WTC11 (cell line): ENCODE results near the gene ENHO. TPM values are rescaled to one million over a fixed set of nuclear protein-coding genes. Genes with fewer than 3 reads are reported as not detected.

ENCODE experiments used
- ATAC-seq: fragments of 200-7000 bp; cut with Tn5 transposase; 2 replicates; pipeline ENCODE4 v1.10.0; 2021; ENCODE audit warnings: mild to moderate bottlenecking, moderate library complexity
- CTCF ChIA-PET: fragments of 300-600 bp; sonication (Branson Sonifier 250); formaldehyde crosslinking; loops from one replicate; lab custom pipeline; 2021; ENCODE audit warnings: antibody characterized with exemption; lab: Charles Lee
- POLR2A ChIA-PET: fragments of 350-600 bp; sonication (Branson Sonifier 250); formaldehyde crosslinking; loops from one replicate; lab custom pipeline; 2021; ENCODE audit warnings: antibody characterized with exemption; lab: Charles Lee
- DNase-seq: peaks from one replicate; pipeline ENCODE4 v3.0.0; 2021; ENCODE audit warnings: low spot score
- H3K27ac Mint-ChIP-seq: 2 replicates; pipeline ENCODE4 v1.8.0; 2021; ENCODE audit warnings: mixed read lengths
- H3K27me3 Mint-ChIP-seq: 2 replicates; pipeline ENCODE4 v1.8.0; 2021; ENCODE audit warnings: low read depth, mild to moderate bottlenecking, moderate library complexity, mixed read lengths
- H3K36me3 Mint-ChIP-seq: 2 replicates; pipeline ENCODE4 v1.8.0; 2021; ENCODE audit warnings: mixed read lengths
- H3K4me1 Mint-ChIP-seq: 2 replicates; pipeline ENCODE4 v1.8.0; 2022; ENCODE audit warnings: mixed read lengths
- H3K4me3 Mint-ChIP-seq: 2 replicates; pipeline ENCODE4 v1.8.0; 2021; ENCODE audit warnings: mild to moderate bottlenecking, moderate library complexity, mixed read lengths
- H3K9me3 Mint-ChIP-seq: 2 replicates; pipeline ENCODE4 v1.8.0; 2021; ENCODE audit warnings: mixed read lengths
- AR ChIP-seq: fragments of 250-450 bp; sonication (Bioruptor Pico); IDR thresholded peaks from 2 replicates; pipeline ENCODE4 v1.9.0; 2021; ENCODE audit warnings: mild to moderate bottlenecking
- CREM ChIP-seq: sonication (generic); formaldehyde crosslinking; IDR thresholded peaks from 2 replicates; pipeline ENCODE4 v1.8.1; 2022; ENCODE audit warnings: mild to moderate bottlenecking, missing genetic modification reagents, moderate library complexity
- ESRRA ChIP-seq: sonication (generic); formaldehyde crosslinking; IDR thresholded peaks from 2 replicates; pipeline ENCODE4 v1.8.1; 2022; ENCODE audit warnings: mild to moderate bottlenecking, missing genetic modification reagents, borderline replicate concordance
- GTF2I ChIP-seq: fragments of 250-450 bp; sonication (Bioruptor Pico); conservative IDR thresholded peaks from 2 replicates; pipeline ENCODE4 v1.4.0; 2021; ENCODE audit warnings: mild to moderate bottlenecking
- MXD4 ChIP-seq: fragments of 250-450 bp; sonication (Bioruptor Pico); IDR thresholded peaks from 2 replicates; pipeline ENCODE4 v1.8.0; 2021; ENCODE audit warnings: mild to moderate bottlenecking, moderate library complexity, borderline replicate concordance
- SMAD3 ChIP-seq: sonication (generic); formaldehyde crosslinking; IDR thresholded peaks from 2 replicates; pipeline ENCODE4 v1.8.0; 2022; ENCODE audit warnings: missing genetic modification reagents, mild to moderate bottlenecking, borderline replicate concordance
- TP53 ChIP-seq: sonication (generic); formaldehyde crosslinking; IDR thresholded peaks from 2 replicates; pipeline ENCODE4 v1.8.1; 2023; ENCODE audit warnings: mild to moderate bottlenecking, missing genetic modification reagents
- ZNF219 ChIP-seq: sonication (generic); formaldehyde crosslinking; IDR thresholded peaks from 2 replicates; pipeline ENCODE4 v1.8.0; 2023; ENCODE audit warnings: missing genetic modification reagents, mild to moderate bottlenecking, borderline replicate concordance
- ZNF416 ChIP-seq: fragments of 250-450 bp; sonication (Bioruptor Pico); IDR thresholded peaks from 2 replicates; pipeline ENCODE4 v1.9.0; 2021; ENCODE audit warnings: mild to moderate bottlenecking, inconsistent platforms
- total RNA-seq: library from RNA; stranded (reverse); gene quantifications from 3 replicates; pipeline ENCODE4 v1.2.3, GENCODE V29; 2021
- TF ChIP-seq, protein P1 (sequence below): sonication (generic); formaldehyde crosslinking; IDR thresholded peaks from 2 replicates; pipeline ENCODE4 v1.8.1; 2022; ENCODE audit warnings: mild to moderate bottlenecking, missing genetic modification reagents, moderate library complexity, borderline replicate concordance
- TF ChIP-seq, protein P2 (sequence below): sonication (generic); formaldehyde crosslinking; IDR thresholded peaks from 2 replicates; pipeline ENCODE4 v1.8.0; 2023; ENCODE audit warnings: missing genetic modification reagents
- TF ChIP-seq, protein P3 (sequence below): sonication (generic); formaldehyde crosslinking; IDR thresholded peaks from 2 replicates; pipeline ENCODE4 v1.8.1; 2023; ENCODE audit warnings: mild to moderate bottlenecking, missing genetic modification reagents
- TF ChIP-seq, protein P4 (sequence below): sonication (generic); formaldehyde crosslinking; IDR thresholded peaks from 2 replicates; pipeline ENCODE4 v1.8.1; 2023; ENCODE audit warnings: mild to moderate bottlenecking, missing genetic modification reagents, moderate library complexity
- TF ChIP-seq, protein P5 (sequence below): sonication (generic); formaldehyde crosslinking; IDR thresholded peaks from 2 replicates; pipeline ENCODE4 v1.8.1; 2022; ENCODE audit warnings: mild to moderate bottlenecking, moderate library complexity, missing genetic modification reagents
- TF ChIP-seq, protein P6 (sequence below): sonication (generic); formaldehyde crosslinking; IDR thresholded peaks from 2 replicates; pipeline ENCODE4 v1.8.0; 2023; ENCODE audit warnings: mild to moderate bottlenecking, missing genetic modification reagents

ENHO gene
- total RNA-seq, 1 experiment from 2014 or later = 28.3 TPM

DNA sequence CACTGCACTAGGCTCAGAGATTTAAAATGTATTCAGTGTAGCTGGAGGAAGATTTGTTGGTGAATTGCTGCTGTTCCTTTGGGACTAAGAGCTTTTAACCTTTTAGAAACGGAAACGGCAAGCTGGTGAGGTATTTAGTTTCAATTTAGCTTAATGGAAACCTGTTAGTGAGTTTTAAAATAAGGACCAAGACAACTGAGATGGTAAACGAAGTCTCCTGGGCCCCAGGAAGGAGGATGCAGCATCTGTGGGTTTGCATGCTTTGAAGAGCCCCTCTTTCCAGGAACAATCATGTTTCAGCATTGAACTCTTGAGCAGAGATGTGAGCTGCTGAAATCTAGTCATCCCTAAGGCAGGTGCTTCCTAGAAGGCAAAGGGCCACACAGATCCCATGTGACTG, 47.7 kb downstream of the ENHO start:
- TF ChIP-seq, protein P1, sequence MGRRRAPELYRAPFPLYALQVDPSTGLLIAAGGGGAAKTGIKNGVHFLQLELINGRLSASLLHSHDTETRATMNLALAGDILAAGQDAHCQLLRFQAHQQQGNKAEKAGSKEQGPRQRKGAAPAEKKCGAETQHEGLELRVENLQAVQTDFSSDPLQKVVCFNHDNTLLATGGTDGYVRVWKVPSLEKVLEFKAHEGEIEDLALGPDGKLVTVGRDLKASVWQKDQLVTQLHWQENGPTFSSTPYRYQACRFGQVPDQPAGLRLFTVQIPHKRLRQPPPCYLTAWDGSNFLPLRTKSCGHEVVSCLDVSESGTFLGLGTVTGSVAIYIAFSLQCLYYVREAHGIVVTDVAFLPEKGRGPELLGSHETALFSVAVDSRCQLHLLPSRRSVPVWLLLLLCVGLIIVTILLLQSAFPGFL (CRISPR knock-in tag) = no peak
- TF ChIP-seq ZNF416 (CRISPR knock-in tag) (no peak), ZNF219 (CRISPR knock-in tag) (no peak), GTF2I (CRISPR knock-in tag) (no peak), ESRRA (no peak), CREM (CRISPR knock-in tag) (no peak), MXD4 (CRISPR knock-in tag) (no peak), TP53 (CRISPR knock-in tag) (no peak), SMAD3 (CRISPR knock-in tag) (no peak), AR (no peak)
- TF ChIP-seq, protein P2, sequence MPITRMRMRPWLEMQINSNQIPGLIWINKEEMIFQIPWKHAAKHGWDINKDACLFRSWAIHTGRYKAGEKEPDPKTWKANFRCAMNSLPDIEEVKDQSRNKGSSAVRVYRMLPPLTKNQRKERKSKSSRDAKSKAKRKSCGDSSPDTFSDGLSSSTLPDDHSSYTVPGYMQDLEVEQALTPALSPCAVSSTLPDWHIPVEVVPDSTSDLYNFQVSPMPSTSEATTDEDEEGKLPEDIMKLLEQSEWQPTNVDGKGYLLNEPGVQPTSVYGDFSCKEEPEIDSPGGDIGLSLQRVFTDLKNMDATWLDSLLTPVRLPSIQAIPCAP (CRISPR knock-in tag) = no peak
- TF ChIP-seq, protein P3, sequence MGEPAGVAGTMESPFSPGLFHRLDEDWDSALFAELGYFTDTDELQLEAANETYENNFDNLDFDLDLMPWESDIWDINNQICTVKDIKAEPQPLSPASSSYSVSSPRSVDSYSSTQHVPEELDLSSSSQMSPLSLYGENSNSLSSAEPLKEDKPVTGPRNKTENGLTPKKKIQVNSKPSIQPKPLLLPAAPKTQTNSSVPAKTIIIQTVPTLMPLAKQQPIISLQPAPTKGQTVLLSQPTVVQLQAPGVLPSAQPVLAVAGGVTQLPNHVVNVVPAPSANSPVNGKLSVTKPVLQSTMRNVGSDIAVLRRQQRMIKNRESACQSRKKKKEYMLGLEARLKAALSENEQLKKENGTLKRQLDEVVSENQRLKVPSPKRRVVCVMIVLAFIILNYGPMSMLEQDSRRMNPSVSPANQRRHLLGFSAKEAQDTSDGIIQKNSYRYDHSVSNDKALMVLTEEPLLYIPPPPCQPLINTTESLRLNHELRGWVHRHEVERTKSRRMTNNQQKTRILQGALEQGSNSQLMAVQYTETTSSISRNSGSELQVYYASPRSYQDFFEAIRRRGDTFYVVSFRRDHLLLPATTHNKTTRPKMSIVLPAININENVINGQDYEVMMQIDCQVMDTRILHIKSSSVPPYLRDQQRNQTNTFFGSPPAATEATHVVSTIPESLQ (CRISPR knock-in tag) = no peak
- TF ChIP-seq, protein P4, sequence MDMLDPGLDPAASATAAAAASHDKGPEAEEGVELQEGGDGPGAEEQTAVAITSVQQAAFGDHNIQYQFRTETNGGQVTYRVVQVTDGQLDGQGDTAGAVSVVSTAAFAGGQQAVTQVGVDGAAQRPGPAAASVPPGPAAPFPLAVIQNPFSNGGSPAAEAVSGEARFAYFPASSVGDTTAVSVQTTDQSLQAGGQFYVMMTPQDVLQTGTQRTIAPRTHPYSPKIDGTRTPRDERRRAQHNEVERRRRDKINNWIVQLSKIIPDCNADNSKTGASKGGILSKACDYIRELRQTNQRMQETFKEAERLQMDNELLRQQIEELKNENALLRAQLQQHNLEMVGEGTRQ (CRISPR knock-in tag) = no peak
- TF ChIP-seq, protein P5, sequence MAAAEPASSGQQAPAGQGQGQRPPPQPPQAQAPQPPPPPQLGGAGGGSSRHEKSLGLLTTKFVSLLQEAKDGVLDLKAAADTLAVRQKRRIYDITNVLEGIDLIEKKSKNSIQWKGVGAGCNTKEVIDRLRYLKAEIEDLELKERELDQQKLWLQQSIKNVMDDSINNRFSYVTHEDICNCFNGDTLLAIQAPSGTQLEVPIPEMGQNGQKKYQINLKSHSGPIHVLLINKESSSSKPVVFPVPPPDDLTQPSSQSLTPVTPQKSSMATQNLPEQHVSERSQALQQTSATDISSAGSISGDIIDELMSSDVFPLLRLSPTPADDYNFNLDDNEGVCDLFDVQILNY (CRISPR knock-in tag) = no peak
- TF ChIP-seq, protein P6, sequence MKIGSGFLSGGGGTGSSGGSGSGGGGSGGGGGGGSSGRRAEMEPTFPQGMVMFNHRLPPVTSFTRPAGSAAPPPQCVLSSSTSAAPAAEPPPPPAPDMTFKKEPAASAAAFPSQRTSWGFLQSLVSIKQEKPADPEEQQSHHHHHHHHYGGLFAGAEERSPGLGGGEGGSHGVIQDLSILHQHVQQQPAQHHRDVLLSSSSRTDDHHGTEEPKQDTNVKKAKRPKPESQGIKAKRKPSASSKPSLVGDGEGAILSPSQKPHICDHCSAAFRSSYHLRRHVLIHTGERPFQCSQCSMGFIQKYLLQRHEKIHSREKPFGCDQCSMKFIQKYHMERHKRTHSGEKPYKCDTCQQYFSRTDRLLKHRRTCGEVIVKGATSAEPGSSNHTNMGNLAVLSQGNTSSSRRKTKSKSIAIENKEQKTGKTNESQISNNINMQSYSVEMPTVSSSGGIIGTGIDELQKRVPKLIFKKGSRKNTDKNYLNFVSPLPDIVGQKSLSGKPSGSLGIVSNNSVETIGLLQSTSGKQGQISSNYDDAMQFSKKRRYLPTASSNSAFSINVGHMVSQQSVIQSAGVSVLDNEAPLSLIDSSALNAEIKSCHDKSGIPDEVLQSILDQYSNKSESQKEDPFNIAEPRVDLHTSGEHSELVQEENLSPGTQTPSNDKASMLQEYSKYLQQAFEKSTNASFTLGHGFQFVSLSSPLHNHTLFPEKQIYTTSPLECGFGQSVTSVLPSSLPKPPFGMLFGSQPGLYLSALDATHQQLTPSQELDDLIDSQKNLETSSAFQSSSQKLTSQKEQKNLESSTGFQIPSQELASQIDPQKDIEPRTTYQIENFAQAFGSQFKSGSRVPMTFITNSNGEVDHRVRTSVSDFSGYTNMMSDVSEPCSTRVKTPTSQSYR (CRISPR knock-in tag) = no peak
- H3K9me3 Mint-ChIP-seq = no peaks in the 10 kb centered on the region
- H3K4me3 Mint-ChIP-seq = no peak overlapping the region
- ChIA-PET CTCF (interaction anchor here (2.9 kb wide), 1 partner anchor 71 kb away, joined by 10 read pairs; no protein-coding TSS in a partner anchor), POLR2A (no interaction called here)
- no peaks in the 10 kb centered on the region for H3K36me3 Mint-ChIP-seq
- ATAC-seq (no peak), DNase-seq (no peak)
- peaks cover 6% of the 10 kb centered on the region; the same call in 1 of the 2 replicates for H3K27me3 Mint-ChIP-seq
- no peak overlapping the region for H3K27ac Mint-ChIP-seq
- H3K4me1 Mint-ChIP-seq = peaks cover 4% of the 10 kb centered on the region; the same call in 1 of the 2 replicates

Other genes with a start within 250 kb of the ENHO start
- 3.8 to 4.5 TPM (median 4.3 TPM) in 3 replicates for gene KIF24, start 193.7 kb downstream of the ENHO start, total RNA-seq
- gene NUDT2, start 193.4 kb downstream of the ENHO start, total RNA-seq = 17.3 to 18.3 TPM (median 17.8 TPM) in 3 replicates
- 9.3 to 18.9 TPM (median 9.7 TPM) in 3 replicates for gene MYORG, start 146.1 kb downstream of the ENHO start, total RNA-seq
- gene FAM219A, start 64.4 kb downstream of the ENHO start, total RNA-seq = 17.2 to 20.6 TPM (median 19.5 TPM) in 3 replicates
- gene DNAI1, start 64.2 kb downstream of the ENHO start, total RNA-seq = 1.5 to 2.1 TPM (median 1.6 TPM) in 3 replicates
- gene CNTFR, start 66.7 kb upstream of the ENHO start, total RNA-seq = 8.7 to 18.0 TPM (median 9.9 TPM) in 3 replicates
- gene RPP25L, start 89.1 kb upstream of the ENHO start, total RNA-seq = 24.5 to 35.9 TPM (median 31.4 TPM) in 3 replicates
- 23.8 to 28.7 TPM (median 27.5 TPM) in 3 replicates for gene DCTN3, start 97.5 kb upstream of the ENHO start, total RNA-seq
- gene ARID3C, start 106.1 kb upstream of the ENHO start, total RNA-seq = 0.14 to 0.23 TPM (median 0.15 TPM) in 3 replicates
- gene SIGMAR1, start 114.8 kb upstream of the ENHO start, total RNA-seq = 108 to 116 TPM (median 109 TPM) in 3 replicates
- 35.9 to 39.7 TPM (median 37.6 TPM) in 3 replicates for gene GALT, start 123.7 kb upstream of the ENHO start, total RNA-seq
- 7.2 to 8.6 TPM (median 7.6 TPM) in 3 replicates for gene IL11RA, start 129.2 kb upstream of the ENHO start, total RNA-seq
- gene CCL27, start 139.7 kb upstream of the ENHO start, total RNA-seq = 0.68 to 1.0 TPM (median 0.89 TPM) in 3 replicates
- not detected in 3 replicates for gene CCL19, start 168.3 kb upstream of the ENHO start, total RNA-seq
- 0.37 TPM in 1 of 3 replicates, not detected in the others for gene CCL21, start 187.1 kb upstream of the ENHO start, total RNA-seq